Measurements from ENCODE around the gene BRIX1.
"Not testable (repeated sequence)": the region's sequence is repeated elsewhere in the genome, so short reads cannot be mapped to it uniquely, and the experiment has no call there.

Gene BRIX1

GRCh38 chr5:34970552-34970951 lies 55.0 kb downstream of the BRIX1 start:
- no peak for DNase-seq

GRCh38 chr5:34971655-34972054 lies 56.1 kb downstream of the BRIX1 start:
- DNase-seq, result not testable (repeated sequence)
